Renal cortical epithelial cell (primary cell): ENCODE results near the gene AK5. TPM values are rescaled to one million over a fixed set of nuclear protein-coding genes. Genes with fewer than 3 reads are reported as not detected.
A peak's percentile ranks its signal among the peaks of the same experiment; 100 is the strongest.

Experiments used
- DNase-seq: peaks from one replicate; pipeline ENCODE4 v3.0.0-alpha.2; 2011; ENCODE audit warnings: low read depth
- total RNA-seq: library from RNA; depleted of rRNA; stranded (reverse); fragments of >200 nt; gene quantifications from 2 replicates; pipeline ENCODE4 v1.2.3, GENCODE V29; 2014

AK5 gene
- total RNA-seq, 1 donor from 2014 or later: 15.6 TPM

DNA sequence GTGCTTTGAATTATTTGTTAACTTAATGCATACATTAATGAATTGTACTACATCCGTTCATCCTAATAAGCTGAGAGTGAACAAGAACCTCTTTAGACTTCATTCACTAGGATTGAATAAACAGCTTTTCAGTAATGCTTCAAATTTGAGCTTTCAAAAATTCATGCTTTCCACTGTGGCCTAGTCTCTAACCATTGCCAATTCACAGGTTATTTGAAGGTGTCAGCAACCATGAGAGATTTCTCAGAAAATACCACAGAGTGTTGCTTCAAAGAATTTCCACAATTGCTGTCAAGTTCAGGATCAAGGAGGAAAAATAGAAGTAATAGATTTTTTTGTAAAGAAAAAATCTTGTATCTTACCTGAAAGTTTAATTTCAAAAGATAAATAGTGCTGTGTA is 72.7 kb downstream of the AK5 start:
- DNase-seq: no peak

DNA sequence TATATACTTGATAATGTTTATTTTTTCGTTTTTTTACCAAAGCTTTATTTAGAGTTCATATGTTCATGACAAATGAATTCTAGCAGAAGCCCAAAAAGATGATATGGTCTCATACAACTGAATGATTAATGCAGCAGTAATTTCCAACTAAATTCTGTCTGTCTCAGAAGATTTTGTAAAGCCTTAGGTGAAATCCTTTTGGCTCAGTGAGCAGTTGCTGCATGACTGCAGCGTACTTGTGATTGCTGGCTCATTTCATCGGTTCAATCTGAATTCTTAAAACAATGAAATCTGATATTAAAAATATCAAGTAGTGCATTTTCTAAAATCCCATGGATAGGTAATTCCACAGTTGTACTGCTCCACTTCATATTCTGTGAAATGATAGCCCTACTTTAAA is 73.2 kb downstream of the AK5 start:
- no peak for DNase-seq

DNA sequence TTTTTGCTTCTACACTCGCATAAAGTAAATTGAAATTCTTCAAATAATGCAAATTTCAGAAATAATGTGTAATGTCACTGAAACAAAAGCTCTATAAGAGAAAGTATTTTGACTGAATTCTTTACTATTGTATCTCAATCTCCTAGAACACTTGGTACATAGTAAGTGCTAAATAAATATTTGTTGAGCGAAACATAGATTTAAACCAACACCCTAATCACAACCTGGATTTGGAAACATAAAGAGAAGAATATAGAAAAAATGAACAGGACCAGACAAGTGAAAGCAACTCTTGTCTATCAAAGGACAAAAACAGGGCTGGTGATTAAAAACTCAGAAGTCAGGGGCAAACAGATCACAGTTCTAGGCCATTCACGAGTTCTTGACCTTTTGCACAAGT is 74.3 kb downstream of the AK5 start:
- no peak for DNase-seq

DNA sequence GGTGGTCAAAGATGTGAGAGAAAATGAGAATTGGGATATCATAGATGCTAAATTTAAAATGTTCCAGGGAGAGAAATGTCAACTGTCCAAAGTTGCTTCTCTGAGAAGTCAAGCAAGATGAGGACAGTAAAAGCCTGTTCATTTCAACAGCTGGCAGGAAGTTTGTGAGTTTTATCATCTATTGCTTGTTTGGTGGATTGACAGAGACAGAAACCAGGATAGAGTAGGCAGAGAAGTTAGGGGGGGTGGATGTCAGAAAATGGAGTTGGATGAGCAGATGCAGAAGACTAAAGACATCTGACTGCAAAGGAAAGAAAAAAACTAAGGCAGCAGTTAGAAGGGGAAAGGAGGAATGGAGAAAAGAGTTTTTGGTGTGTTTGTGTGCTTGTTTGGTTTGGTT is 78.4 kb downstream of the AK5 start:
- no peak for DNase-seq

DNA sequence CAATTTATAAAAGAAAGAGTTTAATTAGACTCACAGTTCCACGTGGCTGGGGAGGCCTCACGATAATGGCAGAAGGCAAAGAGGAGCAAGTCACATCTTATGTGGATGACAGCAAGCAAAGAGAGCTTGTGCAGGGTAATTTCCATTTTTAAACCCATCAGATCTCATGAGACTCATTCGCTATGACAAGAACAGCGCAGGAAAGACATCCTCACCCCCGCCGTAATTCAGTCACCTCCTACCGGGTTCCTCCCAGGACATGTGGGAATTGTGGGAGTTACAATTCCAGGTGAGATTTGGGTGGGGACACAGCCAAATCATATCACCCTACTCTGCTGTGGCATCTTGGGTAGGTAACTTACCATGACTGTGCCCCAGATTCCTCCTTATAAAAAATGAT is 79.8 kb downstream of the AK5 start:
- DNase-seq: no peak

DNA sequence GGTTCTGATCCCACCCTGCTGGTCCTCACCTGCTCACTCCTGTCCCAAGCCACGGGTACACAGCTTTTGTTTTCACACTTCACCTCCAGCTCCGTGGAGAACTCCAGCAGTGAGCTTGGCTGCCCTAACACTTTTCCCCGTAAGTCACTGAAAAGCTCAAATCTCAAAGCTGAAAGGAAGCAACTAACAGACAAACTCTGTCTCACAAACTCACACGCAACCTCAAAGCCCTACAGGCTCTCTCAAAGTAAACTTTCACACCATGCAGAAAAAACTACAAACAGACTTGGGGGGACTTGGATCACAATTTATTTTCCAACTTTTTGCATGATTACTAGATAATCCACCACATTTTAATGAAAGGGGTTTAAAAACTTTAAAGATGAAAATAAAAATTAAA is 88.3 kb downstream of the AK5 start:
- DNase-seq: no peak

DNA sequence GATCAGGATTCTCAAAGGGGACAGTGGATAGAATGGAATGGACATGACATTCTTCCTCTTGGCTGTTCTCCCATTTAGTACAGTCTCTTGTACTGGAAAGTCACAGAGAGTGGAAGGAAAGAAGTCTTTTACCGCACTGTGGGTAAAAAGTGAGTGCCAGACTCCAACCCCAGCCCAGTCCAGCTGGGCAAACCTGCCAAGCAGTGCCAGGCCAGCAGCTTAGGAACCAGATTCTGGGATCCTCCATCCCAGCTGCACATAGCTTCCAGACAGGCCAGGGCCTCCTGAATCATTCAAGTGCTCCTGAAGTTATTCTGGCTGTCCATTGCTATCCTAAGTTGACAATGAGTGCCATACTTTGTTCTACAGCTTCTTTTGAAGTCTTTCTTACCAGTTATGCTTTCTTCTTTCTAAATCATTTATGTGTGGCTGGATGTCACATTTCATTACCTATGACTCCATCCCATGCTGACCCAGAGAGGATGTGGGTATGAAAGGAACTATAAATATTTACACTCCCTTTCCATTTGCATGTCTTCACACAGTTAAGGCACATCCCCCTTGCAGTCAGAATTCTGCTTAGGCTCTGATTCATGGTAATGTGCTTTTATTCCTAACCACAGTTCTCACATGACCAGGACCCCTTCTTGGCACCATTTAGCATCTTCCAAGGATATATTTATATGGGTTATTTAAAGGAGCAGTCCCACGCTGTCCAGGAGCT is 88.9 kb downstream of the AK5 start:
- DNase-seq: peak; percentile 98

DNA sequence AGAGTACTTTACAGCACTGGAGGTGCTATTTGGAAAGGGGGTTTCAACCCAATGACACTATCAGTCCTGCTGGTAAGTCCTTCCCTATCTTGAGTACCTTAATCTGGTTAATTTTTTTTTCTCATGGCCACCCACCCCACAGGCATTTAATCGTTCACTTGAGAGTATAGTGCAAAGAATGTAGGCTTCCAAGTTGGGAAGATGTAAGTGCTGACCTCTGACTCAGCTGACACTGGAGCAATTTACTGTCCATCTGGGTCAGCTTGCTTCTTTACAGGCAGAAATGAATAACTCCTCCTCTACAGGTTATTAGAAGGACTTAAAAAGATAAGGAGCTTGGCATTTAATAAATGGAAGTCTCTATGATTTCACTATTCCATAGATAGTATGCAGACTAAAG is 89.6 kb downstream of the AK5 start:
- peak; percentile 57 for DNase-seq

DNA sequence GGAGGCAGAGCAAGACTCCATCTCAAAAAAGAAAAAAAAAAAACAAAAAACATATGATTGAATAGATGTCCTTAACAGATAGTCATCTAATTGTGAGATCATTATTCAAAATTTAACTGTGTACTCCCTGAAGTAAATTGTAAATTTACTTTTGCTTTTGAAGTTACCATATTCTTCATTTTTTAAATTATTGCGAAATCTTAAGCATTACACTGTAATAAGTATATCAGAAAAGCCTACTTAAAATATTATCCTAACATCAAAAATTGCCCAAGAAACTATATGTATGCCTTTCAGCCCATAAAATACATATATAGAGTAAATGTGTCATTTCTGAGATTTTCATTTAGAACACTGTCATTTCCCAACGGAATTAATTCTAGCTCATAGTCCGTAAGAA is 91.9 kb downstream of the AK5 start:
- DNase-seq: no peak

DNA sequence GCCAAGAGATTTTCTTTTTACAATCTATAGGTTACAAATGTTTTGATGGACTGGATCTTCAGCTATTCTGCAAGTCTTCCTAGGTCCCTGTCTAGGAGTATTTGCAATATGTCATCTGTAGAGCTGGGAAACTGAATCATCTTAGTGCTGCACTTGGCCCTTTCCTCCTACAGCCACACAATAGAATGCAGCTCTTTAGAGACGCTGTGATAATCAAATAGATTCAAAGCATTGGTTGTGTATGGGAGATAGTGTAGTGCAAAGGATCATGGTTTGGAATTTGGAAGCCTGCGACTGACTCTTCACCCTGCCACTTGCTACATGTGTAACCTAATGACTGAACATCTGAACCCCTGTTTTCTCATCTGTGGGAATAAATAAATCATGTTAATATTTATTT is 93.7 kb downstream of the AK5 start:
- DNase-seq: no peak

DNA sequence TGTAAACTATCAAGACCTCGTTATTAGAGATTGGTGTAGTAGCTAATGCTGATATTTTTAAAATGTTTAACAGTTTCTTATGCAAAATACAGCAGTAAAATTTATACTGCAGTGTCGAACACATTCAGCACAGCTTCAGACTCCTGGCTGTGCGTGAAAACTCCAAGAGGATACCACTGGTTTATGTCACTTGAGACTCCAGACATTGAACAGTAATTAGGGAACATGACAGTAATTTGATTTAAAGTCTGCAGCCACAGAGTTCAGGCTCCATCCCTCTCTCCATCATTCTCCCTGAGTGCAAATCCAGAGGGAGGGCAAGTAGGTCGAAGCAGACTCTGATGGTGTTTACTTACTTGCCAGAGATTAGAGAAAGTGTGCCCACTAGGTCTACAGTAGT is 94.2 kb downstream of the AK5 start:
- DNase-seq: no peak

DNA sequence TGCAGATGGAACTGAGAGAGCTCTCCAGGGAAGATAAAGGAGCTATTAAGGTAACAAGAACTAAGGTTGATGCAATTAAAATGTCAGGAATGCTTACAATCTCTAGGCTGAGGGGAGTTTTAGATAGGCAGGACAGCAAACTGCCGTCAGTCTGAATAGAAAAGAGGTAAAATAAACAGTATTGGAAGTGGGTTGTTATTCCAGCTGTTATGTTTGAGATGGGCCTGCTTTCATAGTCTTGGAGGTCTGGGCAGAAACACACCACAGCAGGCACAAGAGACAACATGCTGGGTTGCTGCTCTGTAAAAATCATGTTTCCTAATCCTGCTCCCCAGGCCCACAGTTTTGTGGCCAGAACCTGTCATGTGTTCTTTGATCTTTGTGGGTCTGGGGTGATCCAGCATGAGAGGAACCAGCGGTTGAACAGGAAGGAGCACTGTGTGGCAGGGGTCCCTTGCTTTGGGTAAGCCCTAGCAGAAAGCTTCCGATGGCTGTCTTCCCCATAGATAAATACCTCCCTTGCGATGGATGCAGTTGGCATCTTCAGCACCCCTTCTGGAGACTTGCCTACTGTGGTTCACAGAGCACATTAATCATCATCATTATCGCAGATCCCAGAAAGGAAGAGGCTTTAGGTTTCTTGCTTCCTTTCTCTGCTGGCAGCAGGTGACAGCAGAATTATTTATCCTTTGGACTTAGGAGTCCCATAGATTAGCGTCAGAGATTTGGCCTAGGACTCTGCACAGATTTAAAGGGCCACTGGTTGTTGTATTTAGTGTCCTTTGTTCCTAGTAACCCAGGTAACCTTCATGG is 97.1 kb downstream of the AK5 start:
- peak; percentile 41 for DNase-seq

DNA sequence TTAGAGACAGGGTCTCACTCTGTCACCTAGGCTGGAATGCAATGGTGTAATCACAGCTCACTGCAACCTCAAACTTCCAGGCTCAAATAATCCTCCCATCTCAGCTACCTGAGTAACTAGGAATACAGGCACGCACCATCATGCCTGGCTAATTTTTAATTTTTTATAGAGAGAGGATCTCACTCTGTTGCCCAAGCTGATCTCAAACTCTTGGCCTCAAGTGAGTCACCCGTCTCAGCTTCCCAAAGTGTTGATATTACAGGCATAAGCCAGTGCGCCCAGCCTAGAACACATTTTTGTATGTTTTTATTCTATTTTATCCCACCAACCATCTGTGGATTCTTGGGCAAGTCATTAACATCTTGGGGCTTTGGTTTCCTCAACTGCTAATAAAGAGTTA is 100.5 kb downstream of the AK5 start:
- DNase-seq: peak; percentile 94

DNA sequence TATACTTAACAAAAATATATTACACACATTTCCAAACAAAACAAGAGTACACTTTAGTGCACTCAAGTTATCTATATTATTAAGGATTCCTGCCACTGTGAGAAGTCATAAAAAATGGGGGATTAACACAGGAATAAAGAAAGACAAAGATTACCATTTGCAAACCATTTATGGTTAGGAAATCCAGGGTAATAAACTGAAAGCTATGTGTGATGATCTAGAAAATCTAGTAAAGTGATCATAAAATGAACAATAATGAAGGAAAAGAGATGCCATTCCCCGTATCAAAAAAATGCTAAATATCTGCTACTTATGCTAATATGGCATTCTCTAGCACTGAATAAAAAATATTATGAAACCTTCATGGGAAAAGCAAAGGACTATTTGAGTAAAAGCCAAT is 101.4 kb downstream of the AK5 start:
- no peak for DNase-seq

DNA sequence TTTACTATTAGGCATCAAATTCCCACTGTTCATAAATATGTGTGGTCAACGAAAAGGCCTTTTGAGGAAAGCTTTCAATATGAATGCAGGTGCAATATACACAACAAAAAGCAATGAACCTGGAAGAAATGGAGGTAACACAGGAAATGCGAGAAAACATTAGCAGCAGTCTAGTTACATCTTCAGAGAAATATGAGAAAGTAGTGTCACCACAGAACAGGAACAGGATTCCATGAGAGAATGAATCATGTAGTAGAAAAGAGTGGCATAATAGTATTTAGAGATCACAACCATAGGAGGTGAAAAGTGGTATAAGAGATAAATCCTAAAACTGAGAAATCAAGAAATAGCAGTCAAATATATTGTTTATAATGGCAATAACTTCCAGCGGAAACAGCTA is 103.7 kb downstream of the AK5 start:
- DNase-seq: no peak

DNA sequence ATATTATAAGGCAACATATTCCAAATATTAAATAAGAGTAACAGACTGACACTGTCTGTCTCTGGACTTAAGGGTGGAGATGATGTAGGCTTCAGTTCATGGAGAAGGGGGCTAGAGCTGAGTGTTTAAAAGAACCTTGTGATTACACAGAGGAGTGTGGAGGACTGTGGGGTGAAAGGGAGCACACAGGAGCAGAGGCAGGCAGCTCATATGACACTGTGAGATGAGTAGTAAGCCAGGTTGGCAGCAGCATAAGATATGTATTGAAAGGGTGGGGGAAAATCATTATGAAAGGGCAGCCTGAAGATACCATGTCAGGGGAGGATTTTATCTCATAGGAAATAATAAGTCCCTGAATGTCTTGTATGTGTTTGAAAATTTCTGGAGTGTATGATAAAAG is 104.5 kb downstream of the AK5 start:
- DNase-seq: no peak

DNA sequence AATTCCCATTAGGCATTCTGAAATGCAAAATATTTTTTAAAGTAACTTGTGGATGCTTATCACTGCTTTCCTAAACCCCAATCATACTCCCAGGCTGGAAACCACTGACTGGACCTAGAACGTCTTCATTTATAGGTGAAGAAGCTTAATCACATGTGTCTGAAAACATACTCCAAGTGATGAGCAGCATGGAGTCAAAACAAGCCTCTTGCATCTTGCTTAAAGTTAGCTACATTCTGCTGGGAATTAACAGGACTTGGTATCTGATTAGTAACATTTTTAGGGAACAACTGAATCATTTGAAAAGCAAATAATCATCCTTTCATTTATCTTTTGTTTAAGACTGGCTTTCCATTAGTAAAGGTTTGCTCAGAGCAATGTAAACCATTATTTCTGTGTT is 105.7 kb downstream of the AK5 start:
- DNase-seq: no peak

DNA sequence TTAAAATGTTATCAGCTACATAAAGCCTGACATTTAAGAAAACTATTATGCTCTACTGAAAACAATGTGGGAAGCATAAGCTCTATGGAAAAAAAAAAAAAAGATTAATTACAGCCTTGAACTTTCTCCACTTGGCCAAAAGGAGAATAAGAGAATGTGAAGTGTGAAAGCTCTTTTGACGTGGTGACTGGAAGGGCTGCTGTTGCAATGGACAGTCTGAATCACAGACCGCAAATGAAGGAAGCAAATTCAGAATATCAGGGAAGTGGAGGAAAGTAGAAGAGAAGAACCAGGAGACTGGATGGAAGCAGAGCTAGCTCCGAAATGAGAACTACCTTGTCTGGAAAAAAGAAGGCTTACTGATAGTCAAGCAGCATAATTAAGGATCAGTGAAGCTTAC is 106.8 kb downstream of the AK5 start:
- no peak for DNase-seq

DNA sequence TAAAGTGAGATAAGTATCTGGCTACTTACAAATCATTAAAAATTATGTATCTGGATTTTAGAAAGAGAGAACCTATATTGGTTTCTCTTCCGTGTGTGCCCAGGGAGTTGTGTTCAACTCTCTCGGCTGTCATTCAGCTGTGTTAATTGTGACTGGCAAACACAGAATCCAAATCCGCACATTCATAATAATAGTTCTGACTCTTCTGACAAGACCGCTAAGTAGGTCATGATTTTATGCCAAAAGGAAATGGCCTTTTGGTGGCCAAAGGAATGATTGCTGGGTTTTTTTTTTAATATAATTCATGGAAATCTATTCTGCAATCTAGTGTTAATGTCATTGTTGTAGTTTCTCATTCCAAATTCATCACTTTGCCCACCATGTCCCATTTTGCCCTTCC is 110.7 kb downstream of the AK5 start:
- DNase-seq: no peak

DNA sequence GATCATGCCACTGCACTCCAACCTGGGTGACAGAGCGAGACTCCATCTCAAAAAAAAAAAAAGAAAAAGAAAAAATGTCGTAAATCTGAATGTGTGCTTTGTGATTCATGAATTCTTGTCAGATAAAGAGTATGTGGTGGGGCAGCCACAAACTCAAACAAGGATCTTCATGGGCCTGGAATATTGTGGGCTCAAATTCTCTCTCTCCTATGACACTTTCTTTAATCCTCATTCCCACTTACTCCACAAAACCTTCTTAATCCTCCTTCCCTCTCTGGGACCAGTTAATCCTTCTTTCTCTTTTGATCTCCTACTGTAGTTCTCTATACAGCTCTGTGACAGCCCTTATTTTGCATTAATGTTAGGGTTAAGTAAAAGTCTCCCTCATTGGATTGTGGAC is 112.3 kb downstream of the AK5 start:
- DNase-seq: no peak

DNA sequence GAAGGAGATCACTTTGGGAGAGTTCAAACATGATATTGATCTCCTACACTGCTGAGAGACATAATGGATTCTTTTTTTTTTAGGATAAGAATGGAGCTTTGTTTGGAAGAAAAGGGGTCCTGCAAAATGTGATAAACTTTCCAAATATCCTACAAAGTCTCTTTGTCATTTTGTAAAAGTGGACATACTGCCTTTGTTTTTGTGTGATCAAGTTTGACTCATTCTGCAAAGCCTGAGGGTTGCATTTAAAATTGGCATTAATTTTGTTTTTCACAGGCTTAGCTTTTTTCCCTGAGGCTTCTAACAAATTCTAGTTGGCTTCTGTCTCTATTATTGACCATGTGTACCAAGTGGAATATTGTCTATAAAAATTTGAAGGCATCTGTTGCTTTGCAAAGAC is 113.2 kb downstream of the AK5 start:
- peak; percentile 42 for DNase-seq

DNA sequence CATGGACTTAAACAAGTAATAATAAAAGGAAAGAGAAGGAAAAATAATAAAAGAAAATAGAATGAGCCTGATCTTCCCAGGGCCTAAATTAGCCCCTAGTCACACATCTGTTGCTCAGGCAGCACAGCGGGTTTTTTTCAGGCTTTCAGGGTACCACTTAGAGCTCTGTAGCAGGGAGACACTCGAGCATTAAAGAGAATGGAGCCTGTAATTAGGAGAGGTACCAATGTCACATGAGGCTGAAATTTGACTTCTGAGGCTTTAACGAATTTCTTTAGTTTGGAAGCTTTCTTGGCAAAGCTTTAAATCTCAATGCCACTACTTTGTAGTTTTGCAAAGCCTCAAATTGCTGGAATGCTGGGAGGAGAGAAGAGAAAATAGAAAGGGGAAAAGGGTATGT is 116.3 kb downstream of the AK5 start:
- DNase-seq: no peak

DNA sequence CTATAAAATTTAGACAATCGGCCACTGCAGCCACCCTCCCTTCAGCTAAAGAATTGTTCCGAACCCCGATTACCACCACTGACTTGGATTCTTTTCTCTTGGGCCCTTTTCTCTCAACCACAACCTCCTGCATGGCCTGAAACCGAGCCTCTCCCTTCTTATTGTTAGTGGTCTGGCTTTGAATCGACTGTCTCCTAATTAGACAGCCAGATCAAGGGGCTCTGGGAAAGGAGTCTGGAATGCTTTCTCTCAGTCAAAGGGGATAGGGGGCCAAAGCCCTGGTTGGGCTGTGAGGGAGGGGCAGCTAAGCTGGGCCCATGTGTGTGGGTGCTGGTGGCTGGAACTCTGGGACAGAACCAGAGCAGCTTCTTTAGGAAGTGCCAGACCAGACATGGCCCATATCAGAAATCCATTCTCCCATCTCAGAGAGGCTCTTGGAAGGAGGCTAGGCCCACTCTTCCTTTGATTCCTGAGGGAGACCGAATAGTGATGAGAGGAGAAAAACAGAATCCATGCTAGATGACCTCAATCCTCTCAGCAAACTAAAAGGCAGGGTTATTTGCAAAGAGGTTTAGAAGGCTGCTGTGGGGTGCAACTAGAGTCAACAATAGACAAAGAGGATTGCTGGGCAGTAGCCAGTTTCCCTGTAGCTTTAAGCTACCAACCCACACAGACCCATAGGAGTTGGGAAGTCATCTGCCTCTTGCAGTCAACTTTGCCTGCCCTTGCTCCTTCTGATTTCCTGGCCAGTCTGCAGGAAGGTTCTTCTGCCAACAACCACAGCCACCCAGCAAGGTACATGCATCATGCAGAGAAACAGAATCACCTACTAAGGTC is 117.6 kb downstream of the AK5 start:
- no peak for DNase-seq
